ENCODE measurements around the gene EXOC4.

Gene EXOC4

GRCh38 chr7:133562621-133563020 lies 309.7 kb downstream of the EXOC4 start:
- TF ChIP-seq CTCF (IDR thresholded peaks at IDR 0.05; ENCODE audit: insufficient read depth, low read length, poor library complexity, severe bottlenecking), result no peak
- Histone ChIP-seq H3K4me3 (replicated peaks; ENCODE audit: low read depth, low read length) (no peak overlapping the region), H3K36me3 (ENCODE audit: control insufficient read depth, insufficient read depth, low read length) (no peaks in the 10 kb centered on the region), H3K27me3 (replicated peaks; ENCODE audit: control insufficient read depth, insufficient read depth, low read length) (no peaks in the 10 kb centered on the region)
- DNase-seq (ENCODE audit: extremely low read depth, insufficient read length), result no peak

GRCh38 chr7:133563251-133563650 lies 310.4 kb downstream of the EXOC4 start:
- H3K36me3 ChIP-seq (ENCODE audit: control insufficient read depth, insufficient read depth, low read length), result no peaks in the 10 kb centered on the region
- no peaks in the 10 kb centered on the region for H3K27me3 ChIP-seq (replicated peaks; ENCODE audit: control insufficient read depth, insufficient read depth, low read length)
- TF ChIP-seq CTCF (IDR thresholded peaks at IDR 0.05; ENCODE audit: insufficient read depth, low read length, poor library complexity, severe bottlenecking), result no peak
- no peak overlapping the region for H3K4me3 ChIP-seq (replicated peaks; ENCODE audit: low read depth, low read length)
- no peak for DNase-seq (ENCODE audit: extremely low read depth, insufficient read length)

GRCh38 chr7:133564484-133564883 lies 311.6 kb downstream of the EXOC4 start:
- TF ChIP-seq CTCF (IDR thresholded peaks at IDR 0.05; ENCODE audit: insufficient read depth, low read length, poor library complexity, severe bottlenecking), result peak; percentile 23
- no peak overlapping the region for H3K4me3 ChIP-seq (replicated peaks; ENCODE audit: low read depth, low read length)
- no peak for DNase-seq (ENCODE audit: extremely low read depth, insufficient read length)
- no peaks in the 10 kb centered on the region for H3K27me3 ChIP-seq (replicated peaks; ENCODE audit: control insufficient read depth, insufficient read depth, low read length)
- H3K36me3 ChIP-seq (ENCODE audit: control insufficient read depth, insufficient read depth, low read length), result no peaks in the 10 kb centered on the region

GRCh38 chr7:133568544-133568943 lies 315.7 kb downstream of the EXOC4 start:
- H3K27me3 ChIP-seq (replicated peaks; ENCODE audit: control insufficient read depth, insufficient read depth, low read length), result no peaks in the 10 kb centered on the region
- TF ChIP-seq CTCF (IDR thresholded peaks at IDR 0.05; ENCODE audit: insufficient read depth, low read length, poor library complexity, severe bottlenecking), result no peak
- no peak for DNase-seq (ENCODE audit: extremely low read depth, insufficient read length)
- no peak overlapping the region for H3K4me3 ChIP-seq (replicated peaks; ENCODE audit: low read depth, low read length)
- no peaks in the 10 kb centered on the region for H3K36me3 ChIP-seq (ENCODE audit: control insufficient read depth, insufficient read depth, low read length)

- Histone ChIP-seq H3K27me3 (replicated peaks; ENCODE audit: control insufficient read depth, insufficient read depth, low read length) (no peaks in the 10 kb centered on the region), H3K36me3 (ENCODE audit: control insufficient read depth, insufficient read depth, low read length) (no peaks in the 10 kb centered on the region), H3K4me3 (replicated peaks; ENCODE audit: low read depth, low read length) (no peak overlapping the region)
- TF ChIP-seq CTCF (IDR thresholded peaks at IDR 0.05; ENCODE audit: insufficient read depth, low read length, poor library complexity, severe bottlenecking), result no peak
- no peak for DNase-seq (ENCODE audit: extremely low read depth, insufficient read length)
Observed at GRCh38 chr7:133570321-133570720, 317.4 kb downstream of the EXOC4 start.

- no peaks in the 10 kb centered on the region for H3K36me3 ChIP-seq (ENCODE audit: control insufficient read depth, insufficient read depth, low read length)
- no peaks in the 10 kb centered on the region for H3K27me3 ChIP-seq (replicated peaks; ENCODE audit: control insufficient read depth, insufficient read depth, low read length)
- DNase-seq (ENCODE audit: extremely low read depth, insufficient read length), result no peak
- no peak for TF ChIP-seq CTCF (IDR thresholded peaks at IDR 0.05; ENCODE audit: insufficient read depth, low read length, poor library complexity, severe bottlenecking)
- no peak overlapping the region for H3K4me3 ChIP-seq (replicated peaks; ENCODE audit: low read depth, low read length)
Observed at GRCh38 chr7:133571076-133571475, 318.2 kb downstream of the EXOC4 start.

All from GM06990 (cell line).